NOMO-1 treated with DMSO at 0.1 percent for 48 hours (cell line): ENCODE measurements around the gene RPTOR.

Experiments
- DNase-seq: peaks from one replicate; lab custom pipeline; 2025; ENCODE audit not compliant: unreplicated experiment; lab: John Stamatoyannopoulos, UW

The RPTOR gene

DNA sequence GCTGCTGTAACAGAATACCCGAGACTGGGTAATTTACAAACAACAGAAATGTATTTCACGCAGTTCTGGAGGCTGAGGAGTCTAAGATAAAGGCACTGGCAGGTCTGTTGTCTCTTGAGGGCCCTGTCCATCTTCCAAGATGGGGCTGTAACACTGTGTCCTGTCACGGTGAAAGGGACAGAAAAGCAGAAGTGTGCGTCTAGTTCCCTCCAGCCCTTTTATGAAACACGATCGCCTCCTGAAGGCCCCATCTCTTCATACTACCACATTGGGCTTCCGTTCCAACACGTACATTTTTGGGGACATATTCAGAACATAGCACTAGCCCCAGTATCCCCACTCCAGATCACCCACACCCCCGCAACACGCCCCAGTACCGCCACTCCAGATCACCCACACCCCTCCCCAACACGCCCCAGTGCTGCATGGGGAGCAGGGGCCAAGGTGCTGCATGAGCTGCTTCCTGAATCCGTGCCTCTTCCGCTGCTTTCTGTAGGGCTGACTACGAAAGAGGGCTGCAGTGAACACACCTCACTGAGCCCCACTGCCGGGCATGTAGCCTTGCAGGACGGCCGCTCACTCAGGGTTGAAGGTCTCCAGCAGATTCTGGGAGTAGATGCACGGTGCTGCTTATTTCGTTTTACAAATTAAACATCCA lies 91.9 kb downstream of the RPTOR start:
- no peak for DNase-seq

DNA sequence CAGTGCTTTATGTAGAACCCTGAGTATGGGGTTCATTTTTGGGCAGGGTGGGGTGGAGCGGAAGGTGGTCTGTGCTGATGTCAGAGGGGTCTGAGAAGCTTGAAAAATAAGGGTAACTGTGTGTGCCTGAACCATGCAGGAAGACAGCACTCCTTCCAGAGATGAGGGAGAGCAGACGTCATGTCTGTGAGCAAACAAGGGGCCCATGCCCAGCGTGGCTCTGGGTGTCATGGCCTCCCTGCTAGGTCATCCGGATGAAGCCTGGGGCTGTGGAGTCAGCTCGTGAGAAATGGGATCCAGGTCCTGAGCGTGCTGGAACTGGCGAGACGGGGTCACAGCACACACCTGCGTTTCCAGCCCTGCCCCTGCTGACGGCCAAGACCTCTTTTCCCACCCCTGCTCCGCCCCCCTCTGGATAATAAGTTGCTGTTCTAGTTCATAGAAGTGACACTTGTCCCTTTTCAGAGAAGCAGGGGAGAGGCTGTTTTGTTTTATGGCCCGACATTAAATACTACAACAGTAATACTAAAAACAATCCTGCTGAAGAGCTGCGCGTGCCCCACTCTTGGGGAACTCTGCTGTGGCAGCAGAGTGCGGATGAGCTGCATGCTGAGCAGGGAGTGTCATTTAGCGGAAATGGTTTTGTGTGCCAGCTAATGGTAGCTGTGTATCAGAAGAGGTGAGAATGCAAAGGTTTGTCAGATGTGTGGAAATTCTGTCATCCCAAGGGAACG lies 92.6 kb downstream of the RPTOR start:
- no peak for DNase-seq

DNA sequence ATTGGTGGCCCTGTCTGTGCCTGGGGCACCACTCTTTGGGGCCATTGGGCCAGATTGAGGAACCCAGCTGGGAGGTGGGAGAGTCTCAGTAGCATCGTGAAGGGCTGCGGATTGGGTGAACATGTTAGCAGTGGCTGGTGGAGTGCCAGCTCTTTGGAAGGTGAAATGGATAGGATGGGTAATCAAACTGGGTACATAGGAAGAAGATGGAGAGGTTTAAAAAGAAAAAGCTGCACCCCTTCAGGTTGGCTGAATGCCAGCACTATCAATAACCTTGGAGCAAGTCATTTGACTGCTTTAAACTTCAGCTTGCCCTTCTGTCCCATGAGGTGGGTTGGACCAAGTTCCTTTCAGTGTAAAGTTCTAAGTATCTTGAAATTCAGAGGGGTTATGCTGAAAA lies 95.0 kb downstream of the RPTOR start:
- DNase-seq = no peak

DNA sequence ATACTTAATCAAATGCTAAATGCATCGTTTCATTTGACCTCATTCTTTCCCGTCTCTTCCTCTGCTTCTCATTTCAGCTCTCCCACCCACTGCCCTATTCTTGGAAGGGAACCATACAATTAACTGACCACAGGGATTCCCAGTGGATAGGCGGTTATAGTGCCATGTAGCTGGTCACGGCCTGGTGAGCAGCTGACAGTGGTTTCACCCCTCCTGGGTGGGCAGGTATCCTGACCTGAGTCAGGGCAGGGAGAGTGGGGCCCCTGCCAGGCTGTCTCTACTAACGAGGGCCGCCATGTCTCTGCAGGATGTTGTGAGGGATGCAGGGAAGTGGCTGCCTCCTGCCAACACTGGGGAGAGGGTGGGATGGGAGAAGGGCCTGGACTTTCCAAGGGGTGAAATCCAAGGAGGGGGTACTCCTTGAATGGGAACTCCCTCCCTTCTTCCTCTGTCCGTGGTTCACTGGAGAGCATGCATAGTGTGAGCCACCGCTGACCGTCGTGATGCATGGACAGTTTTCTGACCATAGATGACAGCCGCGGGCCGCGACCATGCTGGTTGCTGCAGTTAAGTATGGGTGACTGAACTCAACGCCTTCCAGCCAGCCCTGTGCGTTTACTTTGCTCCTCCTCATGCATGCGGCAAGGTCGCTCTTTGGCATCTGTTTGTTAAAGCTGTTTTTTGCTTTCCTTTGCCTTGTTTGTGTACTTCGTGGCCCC lies 95.9 kb downstream of the RPTOR start:
- no peak for DNase-seq

DNA sequence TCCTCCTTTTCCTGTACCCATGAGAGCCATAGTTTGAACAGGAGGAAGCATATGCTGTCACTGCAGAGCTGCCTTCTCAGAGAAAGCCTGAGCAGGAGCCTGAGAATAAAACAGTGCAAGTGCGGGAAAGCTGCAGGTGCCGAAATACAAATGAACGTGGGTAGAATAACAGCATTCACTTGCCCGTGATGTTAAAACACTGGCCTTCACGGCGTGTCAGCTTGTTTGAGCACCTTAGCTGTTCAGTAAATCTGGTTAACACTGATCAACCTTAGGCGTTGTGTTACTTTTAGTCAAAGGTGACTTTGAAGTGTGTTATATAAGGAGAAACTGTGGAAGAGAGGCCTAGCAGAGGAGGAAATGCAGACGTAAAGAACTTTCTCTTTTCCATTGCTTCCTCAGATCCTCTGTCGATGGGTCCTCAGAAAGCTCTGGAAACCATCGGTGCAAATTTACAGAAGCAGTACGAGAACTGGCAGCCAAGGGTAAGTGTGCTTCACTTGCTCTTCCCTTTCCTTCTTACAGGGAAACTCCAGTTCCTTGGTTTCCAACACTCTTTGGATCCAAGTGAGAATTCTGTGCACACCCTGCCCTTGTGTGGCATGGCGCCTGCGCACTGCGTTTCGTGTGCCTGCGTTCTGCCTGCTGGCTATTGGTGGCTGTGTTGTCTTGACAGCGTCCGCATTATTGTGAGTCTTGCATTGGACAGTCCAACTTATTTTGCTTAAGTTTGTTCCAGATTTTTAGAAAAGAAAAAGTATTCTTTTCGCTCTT lies 98.9 kb downstream of the RPTOR start:
- no peak for DNase-seq

DNA sequence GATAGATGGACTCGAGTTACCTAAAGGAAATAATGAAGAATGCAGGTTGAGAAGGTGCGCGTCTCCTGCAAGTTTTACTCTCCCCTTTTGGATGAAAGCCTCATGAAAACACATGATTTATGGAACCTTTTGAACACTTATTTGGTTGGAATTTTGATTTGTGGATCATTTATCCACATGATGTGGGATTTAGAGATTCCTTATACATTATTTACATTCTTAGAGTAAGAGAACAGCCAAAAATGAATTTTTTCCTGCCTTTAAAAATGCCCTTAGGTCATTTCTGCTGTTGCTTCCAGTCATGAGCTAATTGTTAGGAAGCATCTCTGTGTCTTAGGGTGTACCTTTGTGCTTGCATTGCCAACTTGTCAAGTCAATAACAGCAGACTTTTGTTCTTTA lies 99.9 kb downstream of the RPTOR start:
- DNase-seq = no peak

DNA sequence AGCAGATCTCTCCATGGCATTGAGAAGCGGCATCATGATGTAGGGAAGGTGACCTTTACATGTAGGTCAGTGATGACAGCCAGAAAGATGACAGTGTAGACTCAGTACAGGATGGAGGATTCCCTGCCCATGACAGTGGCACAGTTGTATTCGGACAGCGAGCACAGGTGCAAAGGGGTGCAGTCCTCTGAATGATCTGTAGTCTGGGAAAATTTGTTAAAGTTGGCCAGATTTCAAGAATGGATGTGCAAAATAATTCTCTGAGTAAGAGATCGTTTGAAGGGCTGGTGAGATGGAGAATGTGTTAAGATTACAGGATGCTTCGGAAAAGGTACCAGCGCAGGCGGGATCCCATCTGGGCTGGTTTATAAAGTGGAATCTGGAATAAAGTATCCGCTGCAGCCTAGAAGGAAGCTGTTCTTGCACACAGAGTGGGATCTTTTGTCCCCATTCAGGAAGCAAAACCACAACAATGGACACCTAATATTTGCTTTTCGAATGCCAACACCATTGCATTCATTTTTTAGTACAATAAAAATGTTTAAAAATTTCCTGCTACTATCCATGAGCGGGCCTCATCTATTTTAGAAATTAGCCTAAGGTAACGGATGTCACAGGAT lies 101.2 kb downstream of the RPTOR start:
- DNase-seq = no peak

DNA sequence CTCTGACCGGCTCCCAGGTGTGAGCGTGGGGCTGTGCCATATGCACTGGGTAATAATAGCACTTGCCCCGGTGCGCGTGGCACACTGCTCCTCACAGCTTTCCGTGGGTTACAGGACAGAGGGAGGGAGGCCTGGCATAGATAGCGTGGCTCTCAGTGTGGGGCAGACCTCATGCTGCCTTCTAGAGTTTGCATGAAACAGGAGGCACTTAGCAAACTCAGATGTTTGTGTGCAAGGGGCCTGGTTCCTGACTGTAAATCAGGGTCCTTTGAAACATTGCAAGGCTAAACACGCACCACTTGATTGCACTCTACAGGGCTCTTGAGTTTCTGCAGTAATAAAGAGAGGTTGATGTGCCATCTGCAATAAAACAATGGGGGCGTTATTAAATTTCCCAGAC lies 101.7 kb downstream of the RPTOR start:
- DNase-seq = no peak

DNA sequence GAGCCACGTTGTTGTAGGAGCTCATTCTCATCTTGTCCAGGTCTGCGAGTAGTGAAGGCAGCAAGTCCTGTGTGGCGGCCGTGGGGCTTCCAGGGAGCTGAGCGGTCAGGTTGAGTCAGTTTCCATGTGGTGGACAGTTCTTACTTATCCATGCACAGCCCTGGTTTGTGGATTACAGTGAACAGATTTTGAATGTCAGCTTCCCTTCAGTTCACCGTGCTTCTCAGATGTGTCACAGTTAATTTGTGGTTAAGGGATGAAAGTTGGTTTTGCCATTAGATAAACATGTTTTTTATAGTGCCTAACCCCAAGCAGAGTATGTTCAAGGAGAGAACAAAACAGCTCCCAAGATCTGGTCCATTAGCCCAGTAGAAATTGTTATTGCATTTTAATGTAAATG lies 103.1 kb downstream of the RPTOR start:
- DNase-seq = no peak

DNA sequence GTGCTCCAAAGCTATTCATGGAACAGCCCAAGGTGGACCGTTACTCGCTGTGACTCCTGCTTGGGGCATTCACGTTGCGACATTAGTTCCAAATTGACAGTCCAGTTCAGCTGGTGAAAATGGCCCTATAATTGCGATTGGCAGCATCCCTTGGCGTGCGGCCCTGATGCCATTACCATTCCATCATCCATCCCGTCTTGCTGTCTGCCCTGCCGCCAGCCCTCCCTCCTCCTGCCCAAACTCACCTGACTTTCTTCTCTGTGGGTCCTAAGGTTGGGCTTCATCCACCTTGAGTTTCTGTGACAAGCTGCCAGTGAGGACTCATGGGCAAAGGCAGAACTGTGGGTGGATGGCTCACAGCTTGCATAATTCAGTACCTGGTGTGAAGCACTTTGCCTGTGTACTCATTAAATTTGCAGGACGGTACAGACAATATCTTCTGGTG lies 104.6 kb downstream of the RPTOR start:
- no peak for DNase-seq

DNA sequence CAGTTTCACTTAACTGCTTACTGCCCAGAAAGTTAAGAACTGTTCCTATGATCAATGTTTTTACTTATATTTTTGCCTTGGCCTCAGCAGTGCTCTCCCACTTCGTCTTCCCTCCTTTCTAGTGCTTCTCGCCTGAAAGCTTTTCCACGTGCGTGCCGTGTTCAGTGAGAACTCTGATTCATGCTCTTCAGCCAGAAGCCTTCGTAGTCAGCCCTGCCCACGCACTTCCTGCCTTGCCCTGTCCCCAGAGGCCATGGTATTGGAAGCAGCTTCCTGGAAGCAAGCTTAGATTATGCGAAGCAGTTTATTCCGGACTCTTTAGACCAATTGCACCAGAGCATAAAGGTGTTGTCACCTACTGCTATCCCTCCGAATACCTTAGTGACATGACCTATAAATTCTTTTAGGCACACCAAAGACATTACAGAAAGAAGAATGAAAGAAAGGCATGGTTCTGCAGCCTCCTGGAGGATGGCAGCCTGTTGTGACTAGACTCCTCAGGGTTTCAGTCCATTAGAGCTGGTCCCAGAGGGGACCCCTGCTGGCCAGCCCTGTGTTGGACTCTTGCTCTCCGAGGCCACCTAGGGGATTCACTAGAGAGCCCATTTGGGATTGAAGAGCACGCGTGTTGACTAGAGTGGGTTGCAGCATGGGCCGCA lies 105.2 kb downstream of the RPTOR start:
- peak; percentile 11 for DNase-seq

DNA sequence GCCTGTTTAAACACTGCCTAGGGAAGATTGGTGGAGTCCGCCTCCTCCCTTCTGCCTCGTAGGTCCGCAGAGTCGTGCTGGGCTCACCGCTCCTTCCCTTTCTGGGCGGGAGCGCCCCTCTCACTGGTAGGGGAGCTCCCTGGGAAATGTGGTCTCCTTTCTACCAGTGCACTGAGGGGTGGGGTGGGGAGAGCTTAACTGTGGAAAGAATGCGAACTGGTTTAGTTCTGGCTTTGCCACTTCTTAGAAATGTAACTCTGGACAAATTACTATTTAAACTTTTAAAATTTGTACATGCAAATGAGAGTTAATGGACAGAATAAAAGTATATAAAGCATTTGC lies 105.7 kb downstream of the RPTOR start:
- no peak for DNase-seq

DNA sequence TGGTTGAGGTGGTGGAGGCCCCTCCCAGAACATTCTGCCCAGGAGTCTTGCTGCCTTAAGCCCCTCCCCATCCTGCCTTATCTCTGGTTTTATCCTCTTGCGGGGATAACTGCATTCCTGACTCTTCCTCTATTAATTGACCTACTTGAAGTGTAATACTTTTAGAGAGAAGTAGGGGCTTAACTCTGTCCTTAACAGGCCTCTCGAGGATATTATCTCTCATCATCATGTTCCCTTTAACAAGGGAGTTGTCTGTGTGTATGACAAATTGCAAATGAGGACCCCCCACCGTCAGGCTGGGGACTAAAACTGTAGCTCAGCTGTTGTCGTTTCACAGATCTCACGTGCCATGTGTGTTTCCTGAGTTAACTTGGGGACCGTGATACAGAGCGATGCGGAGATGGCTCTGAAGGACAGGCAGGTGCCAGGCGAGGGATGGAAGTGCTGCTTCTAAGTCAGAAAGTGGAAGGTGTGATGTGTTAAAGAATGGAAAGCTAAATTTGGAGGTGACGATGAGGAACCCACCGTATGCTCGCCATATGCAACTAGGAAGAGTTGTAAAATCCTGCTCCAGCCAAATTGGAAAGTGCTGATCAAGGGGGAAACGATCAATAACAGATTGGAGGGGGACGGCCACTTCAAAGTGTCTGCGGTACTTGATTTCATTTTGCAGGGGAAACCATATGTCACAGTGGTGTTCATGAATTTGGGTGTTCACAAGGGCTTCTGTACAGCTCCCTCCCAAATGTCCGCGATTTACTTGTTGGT lies 106.3 kb downstream of the RPTOR start:
- DNase-seq = no peak

DNA sequence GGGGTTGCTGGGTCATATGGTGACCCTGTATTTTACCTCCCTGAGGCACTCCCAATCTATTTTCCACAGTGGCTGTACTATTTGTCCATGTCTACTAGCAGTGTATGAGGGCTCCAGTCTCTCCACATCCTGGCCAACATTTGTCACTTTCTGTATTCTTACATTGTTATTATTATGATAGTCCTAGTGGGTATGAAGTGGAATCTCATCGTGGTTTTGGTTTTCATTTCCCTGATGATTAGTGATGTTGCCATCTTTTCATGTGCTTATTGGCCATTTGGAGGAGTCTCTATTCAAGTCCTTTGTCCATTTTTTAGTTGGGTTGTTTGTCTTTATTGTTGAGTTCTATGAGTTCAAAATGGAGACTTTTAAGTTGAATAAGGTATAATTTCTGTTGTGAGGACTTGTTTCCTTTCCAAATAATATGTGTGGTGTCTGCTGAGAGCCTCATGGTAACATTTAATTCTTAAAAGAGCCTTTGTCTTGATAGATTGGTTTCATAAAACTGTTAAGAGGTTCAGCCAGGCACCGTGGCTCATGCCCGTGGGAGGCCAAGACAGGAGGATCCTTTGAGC lies 108.2 kb downstream of the RPTOR start:
- DNase-seq = no peak

DNA sequence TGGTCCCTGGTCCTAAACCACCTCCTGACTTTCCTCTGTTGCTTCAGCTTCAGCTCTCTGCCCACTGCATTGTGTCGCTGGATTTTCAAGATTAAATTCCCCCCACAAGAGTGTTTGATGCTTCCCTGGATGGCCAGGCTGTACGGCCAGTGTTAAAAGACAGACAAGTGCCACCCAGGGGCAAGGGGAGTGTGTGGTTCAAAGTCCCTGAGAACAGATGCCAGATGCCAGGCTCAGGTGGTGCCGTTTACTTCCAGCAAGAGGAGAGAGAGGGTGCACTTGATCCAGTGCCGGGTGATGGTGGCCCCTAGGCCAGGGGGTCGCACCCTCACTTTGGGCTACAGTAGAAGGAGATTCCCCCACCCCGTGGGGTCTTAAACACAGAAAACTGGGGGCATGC lies 109.2 kb downstream of the RPTOR start:
- no peak for DNase-seq

DNA sequence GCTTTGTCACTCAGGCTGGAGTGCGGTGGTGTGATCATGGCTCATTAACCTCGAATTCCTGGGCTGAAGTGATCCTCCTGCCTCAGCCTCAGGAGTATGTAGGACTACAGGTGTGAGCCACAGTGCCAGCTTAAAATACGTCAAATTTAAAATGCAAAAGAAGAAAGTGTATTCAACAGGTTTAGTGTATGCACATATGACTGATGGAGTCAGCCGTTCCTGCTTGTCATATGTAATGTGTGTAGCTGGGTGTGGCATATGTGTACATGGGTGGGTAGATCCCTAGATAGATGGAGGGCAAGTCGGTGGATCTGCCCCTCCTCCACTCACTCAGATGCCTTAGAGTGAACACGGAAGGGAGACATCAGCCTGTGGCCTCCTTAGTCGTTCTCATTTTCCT lies 111.0 kb downstream of the RPTOR start:
- no peak for DNase-seq

DNA sequence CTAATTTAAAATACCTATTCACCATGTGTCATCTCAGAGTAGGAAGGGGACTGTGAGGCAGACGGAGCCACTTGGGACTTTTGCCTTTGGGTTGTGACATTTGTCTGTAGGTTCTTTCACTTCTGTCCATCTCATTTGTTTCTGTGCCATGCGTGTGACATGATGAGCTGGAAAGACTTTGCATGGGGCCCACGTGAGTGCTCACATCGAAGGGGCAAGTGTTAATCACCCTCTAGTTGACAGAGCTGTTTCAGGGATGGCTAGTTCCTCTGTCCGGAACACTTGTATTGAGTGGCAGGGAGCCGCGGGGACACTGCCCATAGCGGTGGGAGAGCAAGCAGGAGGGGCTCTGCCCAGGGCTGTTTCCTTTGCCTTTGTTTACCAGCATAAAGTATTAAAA lies 112.0 kb downstream of the RPTOR start:
- DNase-seq = no peak

DNA sequence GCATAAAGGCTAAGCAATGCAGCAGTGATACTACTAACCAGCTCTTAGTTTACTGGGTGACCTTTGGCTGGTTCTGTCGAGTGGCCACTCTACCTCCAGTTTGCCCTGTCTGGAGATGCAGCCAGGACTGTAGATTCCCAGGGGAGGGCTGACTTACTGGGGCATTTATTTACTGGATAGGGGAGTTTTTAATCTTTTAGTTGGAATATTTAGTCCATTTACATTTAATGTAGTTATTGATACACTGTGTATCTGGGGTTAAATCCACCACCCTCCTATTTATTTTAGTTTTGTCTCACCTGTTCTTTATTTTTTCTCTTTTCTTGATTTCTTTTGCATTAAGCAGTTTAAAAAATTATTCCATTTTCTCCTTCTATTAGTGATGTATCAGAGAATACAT lies 112.9 kb downstream of the RPTOR start:
- DNase-seq = no peak

DNA sequence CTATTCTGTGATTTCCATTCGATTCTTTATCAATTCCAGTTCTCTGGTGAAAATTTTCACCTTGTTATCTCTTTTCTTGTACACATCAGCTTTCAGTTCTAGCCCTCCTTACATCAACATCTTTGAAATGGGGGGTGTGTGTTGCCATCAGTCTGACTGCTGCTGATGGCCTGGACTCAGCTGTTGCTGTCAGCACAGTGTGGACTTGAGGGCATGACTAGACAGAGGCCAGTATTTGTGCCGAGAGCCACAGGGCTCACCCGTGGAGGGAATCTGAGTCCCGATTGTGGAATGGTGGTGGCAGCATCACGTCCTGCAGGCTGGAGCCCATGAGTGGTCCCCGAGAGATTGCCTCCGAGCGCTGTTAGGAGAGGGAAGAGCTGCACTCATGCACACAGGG lies 114.2 kb downstream of the RPTOR start:
- no peak for DNase-seq

DNA sequence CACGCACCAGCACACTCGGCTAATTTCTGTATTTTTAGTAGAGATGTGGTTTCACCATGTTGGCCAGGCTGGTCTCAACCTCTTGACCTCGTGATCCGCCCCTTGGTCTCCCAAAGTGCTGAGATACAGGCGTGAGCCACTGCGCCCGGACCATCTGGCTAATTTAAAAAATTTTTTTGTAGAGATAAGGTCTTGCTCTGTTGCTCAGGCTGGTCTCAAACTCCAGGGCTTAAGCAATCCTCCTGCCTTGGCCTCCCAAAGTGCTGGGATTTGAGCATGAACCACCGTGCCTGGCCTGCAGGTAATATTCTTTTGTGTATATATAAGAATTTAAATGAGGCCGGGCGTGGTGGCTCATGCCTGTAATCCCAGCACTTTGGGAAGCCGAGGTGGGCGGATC lies 115.0 kb downstream of the RPTOR start:
- no peak for DNase-seq
